ENCODE results near the gene PDCD1.

Gene PDCD1

GRCh38 chr2:241864168-241864849, 5.6 kb upstream of the PDCD1 start:
- no peak for DNase-seq

- DNase-seq, result no peak
Observed at GRCh38 chr2:241863536-241863954, 4.9 kb upstream of the PDCD1 start.

- DNase-seq, result no peak
Observed at GRCh38 chr2:241862775-241863535, 4.3 kb upstream of the PDCD1 start.

GRCh38 chr2:241862093-241862492, 3.4 kb upstream of the PDCD1 start:
- no peak for DNase-seq

- no peak for DNase-seq
Observed at GRCh38 chr2:241861264-241861663, 2.6 kb upstream of the PDCD1 start.

- DNase-seq, result no peak
Observed at GRCh38 chr2:241860184-241861078, 1.7 kb upstream of the PDCD1 start.

- DNase-seq, result no peak
Observed at GRCh38 chr2:241859436-241860183, 916 bp upstream of the PDCD1 start.

GRCh38 chr2:241859017-241859435, 332 bp upstream of the PDCD1 start:
- no peak for DNase-seq

- DNase-seq, result no peak
Observed at GRCh38 chr2:241857572-241858121, 1.0 kb downstream of the PDCD1 start.

- no peak for DNase-seq
Observed at GRCh38 chr2:241857041-241857541, 1.6 kb downstream of the PDCD1 start.

GRCh38 chr2:241855888-241856422, 2.7 kb downstream of the PDCD1 start:
- no peak for DNase-seq

- DNase-seq, result no peak
Observed at GRCh38 chr2:241855245-241855887, 3.3 kb downstream of the PDCD1 start.

- DNase-seq, result no peak
Observed at GRCh38 chr2:241854342-241855244, 4.1 kb downstream of the PDCD1 start.

- DNase-seq, result no peak
Observed at GRCh38 chr2:241853651-241854341, 4.9 kb downstream of the PDCD1 start.

- no peak for DNase-seq
Observed at GRCh38 chr2:241852981-241853631, 5.6 kb downstream of the PDCD1 start.

- no peak for DNase-seq
Observed at GRCh38 chr2:241852116-241852980, 6.3 kb downstream of the PDCD1 start.

GRCh38 chr2:241851325-241852115, 7.2 kb downstream of the PDCD1 start:
- no peak for DNase-seq

All from NCI-H1105 (cell line).